K562 (cell line): ENCODE results near the gene WDR49. TPM values are rescaled to one million over a fixed set of nuclear protein-coding genes. Genes with fewer than 3 reads are reported as not detected.

Experiments
- ATAC-seq: fragments of 200-7000 bp; cut with Tn5 transposase; 3 replicates; pipeline ENCODE4 v1.9.1; 2020; ENCODE audit warnings: moderate library complexity
- BruUV-seq: library from RNA; stranded (reverse); fragments of 400-500 nt; replicated peaks from 2 replicates; lab custom pipeline; 2021; lab: Mats Ljungman, UMichigan
- CTCF ChIA-PET: fragments of 300-600 bp; formaldehyde crosslinking; extraction: SDS; loops from one replicate; lab custom pipeline; 2021; ENCODE audit warnings: low intra/inter-chr PET ratio; lab: Yijun Ruan, JAX
- POLR2A ChIA-PET: fragments of 300-600, 350-650 bp; sonication (Branson Sonifier 250); formaldehyde crosslinking; extraction: SDS; loops from one replicate; lab custom pipeline; 2021; ENCODE audit warnings: antibody characterized with exemption, inconsistent platforms; lab: Yijun Ruan, JAX
- DNase-seq, 4 experiments: peaks; one replicate each; pipeline versions ENCODE4 v3.0.0 to v3.0.0-alpha.2; 2011 to 2018; ENCODE audit warnings: low spot score in 3 of 4, mixed read lengths in 3 of 4; ENCODE audit errors: extremely low read depth in 1 of 4
- FAIRE-seq: peaks from 2 replicates; lab custom pipeline; 2011; peaks lifted over from hg19 to GRCh38; lab: Jason Lieb, UNC
- H2AFZ ChIP-seq: 2 replicates; pipeline ENCODE4 v1.6.0; 2011; ENCODE audit warnings: low read depth, low read length, control low read depth, inconsistent platforms
- H3K27ac ChIP-seq: fragments of 200-600 bp; 3 replicates; pipeline ENCODE4 v1.8.0; 2011; ENCODE audit warnings: low read depth, mild to moderate bottlenecking, control low read depth, inconsistent platforms, low read length, moderate library complexity, mixed read lengths; ENCODE audit errors: extremely low read depth
- H3K27me3 ChIP-seq, 2 experiments: fragments of 300-600 bp in 1 of 2; 2 replicates in 1 of 2; 3 replicates in 1 of 2; pipeline versions ENCODE4 v1.6.0 to v1.8.0; 2011; ENCODE audit warnings: inconsistent platforms in 2 of 2, low read length in 2 of 2, mild to moderate bottlenecking in 1 of 2, mixed read lengths in 1 of 2, moderate library complexity in 1 of 2; ENCODE audit not compliant: control insufficient read depth in 2 of 2, insufficient read depth in 2 of 2
- H3K36me3 ChIP-seq: fragments of 300-600 bp; 3 replicates; pipeline ENCODE4 v1.8.0; 2011; ENCODE audit warnings: mild to moderate bottlenecking, low read length, inconsistent platforms; ENCODE audit not compliant: control insufficient read depth, insufficient read depth
- H3K4me1 ChIP-seq, 2 experiments: fragments of 200-600 bp in 1 of 2; replicated peaks in 1 of 2; 2 replicates in 1 of 2; 3 replicates in 1 of 2; pipeline versions ENCODE4 v1.5.1 to v1.8.0; 2011; ENCODE audit warnings: inconsistent platforms in 2 of 2, low read length in 2 of 2, mild to moderate bottlenecking in 1 of 2, mixed read lengths in 1 of 2, moderate library complexity in 1 of 2; ENCODE audit not compliant: control insufficient read depth in 2 of 2, insufficient read depth in 2 of 2
- H3K4me2 ChIP-seq: 2 replicates; pipeline ENCODE4 v1.6.1; 2011; ENCODE audit warnings: low read length, control low read depth, inconsistent platforms, mixed read lengths; ENCODE audit not compliant: insufficient read depth
- H3K4me3 ChIP-seq: fragments of 200-600 bp; sonication (generic), shearing (Covaris generic); 2 replicates; pipeline ENCODE4 v1.5.1; 2016; ENCODE audit warnings: control low read depth, inconsistent platforms
- H3K79me2 ChIP-seq: fragments of 200-600 bp; 3 replicates; pipeline ENCODE4 v1.8.0; 2011; ENCODE audit warnings: low read length, inconsistent platforms; ENCODE audit not compliant: control insufficient read depth, insufficient read depth
- H3K9ac ChIP-seq, 2 experiments: 2 replicates each; pipeline versions ENCODE4 v1.6.0 to v1.6.1; 2011; ENCODE audit warnings: low read depth in 2 of 2, low read length in 2 of 2, control low read depth in 1 of 2, inconsistent platforms in 1 of 2, mild to moderate bottlenecking in 1 of 2, mixed read lengths in 1 of 2; ENCODE audit not compliant: insufficient read depth in 1 of 2
- H3K9me1 ChIP-seq: one replicate; pipeline ENCODE4 v1.6.0; 2011; ENCODE audit warnings: inconsistent platforms, mild to moderate bottlenecking, low read length, moderate library complexity; ENCODE audit not compliant: control insufficient read depth, insufficient read depth
- H3K9me3 ChIP-seq: replicated peaks from 2 replicates; pipeline ENCODE4 v1.5.1; 2011; ENCODE audit warnings: low read depth, low read length, inconsistent platforms; ENCODE audit not compliant: control insufficient read depth, insufficient read depth
- H4K20me1 ChIP-seq: replicated peaks from 2 replicates; pipeline ENCODE4 v1.6.1; 2011; ENCODE audit warnings: low read length, inconsistent platforms, mixed read lengths; ENCODE audit not compliant: control insufficient read depth, insufficient read depth
- CBX1 ChIP-seq: sonication (generic); IDR thresholded peaks from 2 replicates; pipeline ENCODE4 v1.6.1; 2016; ENCODE audit warnings: antibody characterized with exemption, low read depth, mild to moderate bottlenecking
- HMG20A ChIP-seq: fragments of 450-650 bp; formaldehyde crosslinking; conservative IDR thresholded peaks from 2 replicates; pipeline ENCODE4 v1.4.0; 2020; ENCODE audit warnings: mild to moderate bottlenecking, mixed read lengths
- ZNF41 ChIP-seq: fragments of 250-450 bp; sonication (Bioruptor Pico); conservative IDR thresholded peaks from 2 replicates; pipeline ENCODE4 v1.4.0; 2020; ENCODE audit warnings: mild to moderate bottlenecking
- in situ Hi-C: fragments of 300-500 bp; cut with MboI; formaldehyde crosslinking; loops from 4 replicates; pipeline ENCODE4 v1.15.0; 2018; ENCODE audit warnings: inconsistent platforms, mixed read lengths
- intact Hi-C: fragments of 100-400 bp; cut with micrococcal nuclease; formaldehyde crosslinking; loops from 2 replicates; pipeline ENCODE4 v1.14.2; 2022
- polyA plus RNA-seq, 8 experiments: library from polyadenylated mRNA; depleted of rRNA in 4 of 8; stranded (reverse) in 5 of 8; unstranded in 3 of 8; fragments of >200 nt; fragmentation: Nextera tagmentation in 2 of 8; fragmentation: Illumina TruSeq in 1 of 8; extraction: Ambion mirVana in 2 of 8; extraction: Trizol in 1 of 8; gene quantifications; 2 replicates each; pipeline versions ENCODE4 v1.2.1 to v1.2.3, GENCODE V29; 2011 to 2014; ENCODE audit warnings: inconsistent platforms in 1 of 8, missing spikeins in 1 of 8
- total RNA-seq, 7 experiments: library from RNA; depleted of rRNA in 6 of 7; stranded (reverse); fragments of >200 nt in 6 of 7; fragmentation: Illumina TruSeq in 2 of 7; extraction: Trizol in 2 of 7; gene quantifications; 2 replicates each; pipeline versions ENCODE4 v1.2.1 to v1.2.3, GENCODE V29; 2011 to 2021; ENCODE audit warnings: low replicate concordance in 1 of 7
- TF ChIP-seq, protein P1 (sequence below), 2 experiments: fragments of 450-650 bp in 1 of 2; sonication (generic) in 1 of 2; formaldehyde crosslinking in 1 of 2; IDR thresholded peaks in 1 of 2; conservative IDR thresholded peaks in 1 of 2; 2 replicates each; pipeline versions ENCODE4 v1.6.1 to v1.8.1; 2016 to 2023; ENCODE audit warnings: mild to moderate bottlenecking in 2 of 2, moderate library complexity in 2 of 2, inconsistent platforms in 1 of 2, missing genetic modification reagents in 1 of 2

The WDR49 gene
- total and polyA plus RNA-seq, 9 of the 15 experiments (the other 6 are each of a cell fraction or from before 2014, with no cell fraction given): not detected

DNA sequence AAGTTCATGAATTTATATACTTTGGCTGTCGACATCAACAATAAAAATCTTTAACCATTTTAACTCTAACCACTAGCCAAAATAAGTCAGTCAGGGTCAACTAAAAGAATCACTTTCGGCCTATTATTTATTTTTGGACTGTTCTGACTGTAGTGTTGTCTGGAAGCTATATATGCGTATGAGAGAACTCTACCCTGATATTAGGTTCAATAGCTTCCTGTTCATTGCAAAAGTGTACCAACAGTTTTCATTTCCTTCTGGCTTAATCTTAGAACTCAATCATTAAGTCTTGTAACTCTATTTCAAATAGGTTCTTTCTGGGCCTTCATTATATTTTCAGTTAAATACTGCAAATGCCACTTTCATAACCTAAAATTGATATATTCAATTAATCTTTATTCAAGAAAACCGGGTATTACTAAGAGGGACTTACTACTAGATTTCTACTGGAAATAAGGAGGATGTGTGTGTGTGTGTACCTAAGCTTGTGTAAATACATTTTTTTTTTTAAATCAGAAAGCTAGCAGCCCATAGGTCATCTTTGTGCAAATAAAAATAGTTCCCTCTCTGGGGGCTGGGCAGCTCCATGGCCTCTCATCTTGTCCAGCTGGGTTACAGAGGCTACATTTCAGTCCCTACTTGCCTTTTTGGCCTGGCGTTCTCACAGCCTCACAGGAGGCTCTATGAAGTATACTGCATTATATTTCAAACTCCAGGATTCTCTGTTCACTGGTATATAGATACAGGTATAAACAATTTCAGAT is 185.7 kb downstream of the WDR49 start (continued):
- TF ChIP-seq, protein P1, sequence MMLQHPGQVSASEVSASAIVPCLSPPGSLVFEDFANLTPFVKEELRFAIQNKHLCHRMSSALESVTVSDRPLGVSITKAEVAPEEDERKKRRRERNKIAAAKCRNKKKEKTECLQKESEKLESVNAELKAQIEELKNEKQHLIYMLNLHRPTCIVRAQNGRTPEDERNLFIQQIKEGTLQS (IDR thresholded peaks at IDR 0.05): no peak
- TF ChIP-seq, protein P1 (CRISPR knock-in tag; conservative IDR thresholded peaks at IDR 0.05): no peak

DNA sequence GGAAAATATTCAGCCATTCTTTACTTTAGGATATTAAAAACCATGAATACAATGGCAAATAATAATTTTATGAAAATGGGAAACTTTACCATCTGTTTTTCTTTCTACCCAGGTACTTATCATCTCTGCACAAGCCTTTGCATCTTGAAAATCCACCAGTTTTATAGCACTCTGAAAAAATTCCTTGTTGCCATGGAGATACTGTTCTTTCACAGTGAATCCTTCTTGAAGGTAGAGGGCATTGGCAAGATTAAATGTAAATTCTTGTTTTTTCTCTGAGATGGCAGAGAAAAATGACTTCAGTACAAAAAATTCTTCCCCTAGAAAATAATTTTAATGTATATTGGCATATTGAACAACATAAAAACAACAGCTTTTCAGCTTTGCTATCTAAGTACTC is 186.8 kb downstream of the WDR49 start:
- Histone ChIP-seq H3K4me3 (no peak overlapping the region), H3K27me3 (no peaks in the 10 kb centered on the region), H3K36me3 (no peaks in the 10 kb centered on the region), H3K4me1 (no peaks in the 10 kb centered on the region), H3K4me2 (no peak overlapping the region), H3K9me3 (no peaks in the 10 kb centered on the region), H3K9me1 (no peaks in the 10 kb centered on the region), H4K20me1 (no peaks in the 10 kb centered on the region), H3K79me2 (no peaks in the 10 kb centered on the region), H3K27ac (no peak overlapping the region), H3K9ac (no peak overlapping the region), H2AFZ (no peak overlapping the region)
- no peak for TF ChIP-seq ZNF41 (CRISPR knock-in tag)
- TF ChIP-seq CBX1: no peak
- no peak for TF ChIP-seq HMG20A (CRISPR knock-in tag)
- ChIA-PET POLR2A (no interaction called here), CTCF (no interaction called here)
- intact Hi-C loops: no loop called here
- no peak for ATAC-seq
- no TSS peak for BruUV-seq
- DNase-seq: no peak
- no peak for FAIRE-seq
- in situ Hi-C loops: no loop called here
